ENCODE results near the gene KRT40. TPM values are rescaled to one million over a fixed set of nuclear protein-coding genes. Genes with fewer than 3 reads are reported as not detected.

Gene KRT40
- not detected in 2 replicates for polyA plus RNA-seq

DNA sequence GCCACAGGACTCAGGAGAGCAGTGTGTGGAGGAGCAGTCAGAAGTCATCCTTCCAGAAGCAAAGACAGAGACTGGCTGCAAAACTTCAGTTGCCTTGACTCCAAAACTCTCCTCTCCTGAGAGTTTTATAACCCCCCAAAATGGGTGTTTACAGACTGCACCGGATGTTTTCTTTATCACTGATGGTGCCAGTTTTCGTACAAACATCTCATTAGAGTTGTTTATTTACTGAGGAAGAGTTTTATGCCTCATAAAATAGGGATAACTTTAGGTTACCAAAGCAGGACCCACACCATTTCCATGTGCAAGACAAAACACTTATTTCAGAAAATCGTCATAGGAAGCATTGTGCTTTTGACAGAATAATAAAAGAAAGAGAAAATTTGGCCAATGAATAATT lies at the start of gene KRT40:
Gene KRT40 (minus strand): TSS at position 101 of the 400 bp plus-strand sequence. CDS start 53 bp downstream, at position 48.

GRCh38 chr17:41029633-41030245 lies 45.6 kb upstream of the KRT40 start, which contains the start of gene KRTAP1-4:
TSS of gene KRTAP1-4 (minus strand) at chr17:41030195. CDS start at chr17:41030078, 117 bp downstream.

GRCh38 chr17:41026715-41027471 lies 42.8 kb upstream of the KRT40 start, which contains the start of gene KRTAP1-5:
TSS of gene KRTAP1-5 (minus strand) at chr17:41027208. CDS start at chr17:41027155, 53 bp downstream.

DNA sequence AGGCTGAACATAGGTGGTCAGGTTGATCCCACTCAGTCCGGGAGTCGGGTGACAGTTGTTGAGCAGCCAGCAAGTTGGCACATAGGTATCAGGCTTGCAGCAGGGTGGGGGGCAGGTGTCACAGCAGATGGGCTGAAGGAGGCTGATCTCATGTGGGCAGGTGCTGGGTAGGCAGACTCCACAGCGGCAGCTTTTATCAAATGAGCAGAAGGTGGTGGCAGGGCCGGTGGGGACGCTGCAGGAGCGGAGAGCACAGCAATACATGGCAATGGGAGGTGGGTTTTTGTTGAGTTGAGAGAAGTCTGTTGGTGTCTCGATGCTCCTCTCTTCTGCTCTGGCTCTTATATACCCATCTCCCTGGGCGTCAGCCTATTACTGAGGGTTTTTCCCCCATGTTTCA lies 24.7 kb upstream of the KRT40 start, which contains the start of gene KRTAP3-1:
Gene KRTAP3-1 (minus strand): TSS at position 318 of the 400 bp plus-strand sequence. CDS start 54 bp downstream, at position 264.

GRCh38 chr17:40999563-40999962 lies 15.4 kb upstream of the KRT40 start, which contains the start of gene KRTAP3-2:
TSS of gene KRTAP3-2 (minus strand) at chr17:40999906. CDS start at chr17:40999853, 53 bp downstream.

GRCh38 chr17:40993839-40994238 lies 9.7 kb upstream of the KRT40 start, which contains the start of gene KRTAP3-3:
TSS of gene KRTAP3-3 (minus strand) at chr17:40994164. CDS start at chr17:40994097, 67 bp downstream.

GRCh38 chr17:40966848-40967247 lies 17.3 kb downstream of the KRT40 start, which contains the start of gene KRT39:
TSS of gene KRT39 (minus strand) at chr17:40966948. CDS start at chr17:40966856, 92 bp downstream.

GRCh38 chr17:40937384-40937819 lies 46.7 kb downstream of the KRT40 start, which contains the start of gene KRT23:
TSS of gene KRT23 (minus strand) at chr17:40937646. CDS start at chr17:40936603, 1,043 bp downstream.

Other genes starting within 250 kb of the KRT40 start
- gene KRT25, start 229.0 kb downstream of the KRT40 start, polyA plus RNA-seq = 0.52 and 3.2 TPM in 2 replicates
- not detected in 2 replicates for gene KRT26, start 212.1 kb downstream of the KRT40 start, polyA plus RNA-seq
- gene KRT27, start 201.8 kb downstream of the KRT40 start, polyA plus RNA-seq = not detected in 2 replicates
- not detected in 2 replicates for gene KRT28, start 184.4 kb downstream of the KRT40 start, polyA plus RNA-seq
- gene KRT10, start 161.7 kb downstream of the KRT40 start, polyA plus RNA-seq = 45.5 and 59.0 TPM in 2 replicates
- gene KRT12, start 117.1 kb downstream of the KRT40 start, polyA plus RNA-seq = not detected in 2 replicates
- not detected in 2 replicates for gene KRT20, start 99.1 kb downstream of the KRT40 start, polyA plus RNA-seq
- 0.60 TPM in 1 of 2 replicates, not detected in the other for gene KRT23, start 46.7 kb downstream of the KRT40 start, polyA plus RNA-seq
- gene KRT39, start 17.4 kb downstream of the KRT40 start, polyA plus RNA-seq = not detected in 2 replicates
- not detected in 2 replicates for gene KRTAP3-3, start 9.8 kb upstream of the KRT40 start, polyA plus RNA-seq
- not detected in 2 replicates for gene KRTAP3-2, start 15.6 kb upstream of the KRT40 start, polyA plus RNA-seq
- not detected in 2 replicates for gene KRTAP3-1, start 24.8 kb upstream of the KRT40 start, polyA plus RNA-seq
- gene KRTAP1-5, start 42.9 kb upstream of the KRT40 start, polyA plus RNA-seq = not detected in 2 replicates
- not detected in 2 replicates for gene KRTAP1-4, start 45.9 kb upstream of the KRT40 start, polyA plus RNA-seq
- gene KRTAP1-3, start 50.5 kb upstream of the KRT40 start, polyA plus RNA-seq = not detected in 2 replicates
- 0.28 TPM in 1 of 2 replicates, not detected in the other for gene KRTAP1-1, start 57.1 kb upstream of the KRT40 start, polyA plus RNA-seq
- not detected in 2 replicates for gene KRTAP2-1, start 63.0 kb upstream of the KRT40 start, polyA plus RNA-seq
- gene KRTAP2-2, start 70.9 kb upstream of the KRT40 start, polyA plus RNA-seq = not detected in 2 replicates
- gene KRTAP2-3, start 75.8 kb upstream of the KRT40 start, polyA plus RNA-seq = not detected in 2 replicates
- not detected in 2 replicates for gene KRTAP2-4, start 81.6 kb upstream of the KRT40 start, polyA plus RNA-seq
- gene KRTAP4-7, start 99.8 kb upstream of the KRT40 start, polyA plus RNA-seq = not detected in 2 replicates
- gene KRTAP4-8, start 113.8 kb upstream of the KRT40 start, polyA plus RNA-seq = not detected in 2 replicates
- not detected in 2 replicates for gene KRTAP4-16, start 117.9 kb upstream of the KRT40 start, polyA plus RNA-seq
- not detected in 2 replicates for gene KRTAP4-9, start 121.1 kb upstream of the KRT40 start, polyA plus RNA-seq
- gene KRTAP4-11, start 134.0 kb upstream of the KRT40 start, polyA plus RNA-seq = not detected in 2 replicates
- gene KRTAP4-12, start 139.9 kb upstream of the KRT40 start, polyA plus RNA-seq = not detected in 2 replicates
- not detected in 2 replicates for gene KRTAP4-6, start 156.2 kb upstream of the KRT40 start, polyA plus RNA-seq
- not detected in 2 replicates for gene KRTAP4-5, start 165.5 kb upstream of the KRT40 start, polyA plus RNA-seq
- gene KRTAP4-4, start 176.4 kb upstream of the KRT40 start, polyA plus RNA-seq = not detected in 2 replicates
- gene KRTAP4-3, start 183.9 kb upstream of the KRT40 start, polyA plus RNA-seq = not detected in 2 replicates
- not detected in 2 replicates for gene KRTAP4-2, start 193.9 kb upstream of the KRT40 start, polyA plus RNA-seq
- gene KRTAP4-1, start 200.6 kb upstream of the KRT40 start, polyA plus RNA-seq = not detected in 2 replicates
- not detected in 2 replicates for gene KRTAP9-1, start 205.6 kb upstream of the KRT40 start, polyA plus RNA-seq
- not detected in 2 replicates for gene KRTAP9-2, start 242.3 kb upstream of the KRT40 start, polyA plus RNA-seq
- gene KRTAP9-3, start 248.1 kb upstream of the KRT40 start, polyA plus RNA-seq = not detected in 2 replicates